Hepatocyte (in vitro differentiated cells): ENCODE data around the gene ZNF536. TPM values are rescaled to one million over a fixed set of nuclear protein-coding genes. Genes with fewer than 3 reads are reported as not detected.

ENCODE experiments used
- DNase-seq: peaks from one replicate; pipeline ENCODE4 v3.0.0-alpha.2; 2016; ENCODE audit warnings: low spot score
- H2AFZ ChIP-seq: fragments of 200-600 bp; sonication (generic); 2 replicates; pipeline ENCODE4 v1.6.0; 2016; ENCODE audit warnings: antibody characterized with exemption, mild to moderate bottlenecking
- H3K27ac ChIP-seq: fragments of 200-600 bp; sonication (generic); 2 replicates; pipeline ENCODE4 v1.5.1; 2016; ENCODE audit warnings: mild to moderate bottlenecking
- H3K27me3 ChIP-seq: fragments of 200-600 bp; sonication (generic); 2 replicates; pipeline ENCODE4 v1.6.1; 2016
- H3K36me3 ChIP-seq: fragments of 200-600 bp; sonication (generic); replicated peaks from 2 replicates; pipeline ENCODE4 v1.5.1; 2016; ENCODE audit warnings: low read depth; ENCODE audit not compliant: insufficient read depth
- H3K4me1 ChIP-seq: fragments of 200-600 bp; sonication (generic); 2 replicates; pipeline ENCODE4 v1.5.1; 2016; ENCODE audit warnings: mild to moderate bottlenecking, moderate library complexity; ENCODE audit not compliant: insufficient read depth
- H3K4me2 ChIP-seq: fragments of 200-600 bp; sonication (generic); 2 replicates; pipeline ENCODE4 v1.6.0; 2016
- H3K4me3 ChIP-seq: fragments of 200-600 bp; sonication (generic); 2 replicates; pipeline ENCODE4 v1.5.1; 2016; ENCODE audit warnings: mild to moderate bottlenecking
- H3K79me2 ChIP-seq: fragments of 200-600 bp; sonication (generic); 2 replicates; pipeline ENCODE4 v1.6.0; 2017; ENCODE audit warnings: mild to moderate bottlenecking
- H3K9me2 ChIP-seq: fragments of 200-600 bp; sonication (generic); replicated peaks from 2 replicates; pipeline ENCODE4 v1.6.0; 2017; ENCODE audit warnings: mild to moderate bottlenecking; ENCODE audit not compliant: insufficient read depth
- H3K9me3 ChIP-seq: fragments of 200-600 bp; sonication (generic); 2 replicates; pipeline ENCODE4 v1.5.1; 2016; ENCODE audit warnings: low read depth, mild to moderate bottlenecking
- H4K20me1 ChIP-seq: fragments of 200-600 bp; sonication (generic); 2 replicates; pipeline ENCODE4 v1.6.0; 2016; ENCODE audit warnings: mild to moderate bottlenecking; ENCODE audit not compliant: insufficient read depth, poor library complexity, severe bottlenecking
- CTCF ChIP-seq: fragments of 200-600 bp; sonication (generic); IDR thresholded peaks from 2 replicates; pipeline ENCODE4 v1.5.1; 2016; ENCODE audit warnings: antibody characterized with exemption, mild to moderate bottlenecking; ENCODE audit not compliant: poor library complexity
- EZH2 ChIP-seq: fragments of 200-600 bp; sonication (generic); IDR thresholded peaks from 2 replicates; pipeline ENCODE4 v1.6.1; 2016; ENCODE audit warnings: antibody characterized with exemption, mild to moderate bottlenecking, borderline replicate concordance
- EZH2phosphoT487 ChIP-seq: fragments of 200-600 bp; sonication (generic); IDR thresholded peaks from one replicate; pipeline ENCODE4 v1.6.1; 2018; ENCODE audit warnings: antibody characterized with exemption, mild to moderate bottlenecking, low read depth, moderate library complexity; ENCODE audit not compliant: unreplicated experiment, severe bottlenecking
- WGBS: methylation state at CpG from one replicate; pipeline ENCODE4 v1.1.6; 2016; ENCODE audit warnings: low lambda C conversion rate; ENCODE audit errors: missing lambda C conversion rate; 5-methylcytosine and 5-hydroxymethylcytosine counted together
- polyA plus RNA-seq: library from polyadenylated mRNA; unstranded; fragments of >200 nt; fragmentation: Nextera tagmentation; extraction: Ambion mirVana; gene quantifications from 2 replicates; pipeline ENCODE4 v1.2.1, GENCODE V29; 2016
- total RNA-seq: library from RNA; depleted of rRNA; stranded (reverse); fragments of >200 nt; gene quantifications from 2 replicates; pipeline ENCODE4 v1.2.3, GENCODE V29; 2014

Gene ZNF536
- total and polyA plus RNA-seq, 2 experiments from 2014 or later, result 4.1 to 7.5 TPM

- Histone ChIP-seq H3K4me2 (no peak overlapping the region), H3K27me3 (peaks cover 19% of the 10 kb centered on the region), H3K9me2 (no peaks in the 10 kb centered on the region), H4K20me1 (no peaks in the 10 kb centered on the region), H3K9me3 (no peaks in the 10 kb centered on the region), H3K4me1 (no peaks in the 10 kb centered on the region), H2AFZ (no peak overlapping the region), H3K79me2 (no peaks in the 10 kb centered on the region), H3K27ac (no peak overlapping the region), H3K36me3 (no peaks in the 10 kb centered on the region), H3K4me3 (no peak overlapping the region)
- 67% methylated on average over 11 of the region's 11 CpGs for WGBS
- no peak for DNase-seq
- TF ChIP-seq EZH2 (no peak), CTCF (no peak), EZH2phosphoT487 (no peak)
Measured at GRCh38 chr19:30593975-30594745, 222.0 kb downstream of the ZNF536 start.

- H3K27me3 ChIP-seq, result peaks cover 19% of the 10 kb centered on the region
- no peak overlapping the region for H2AFZ ChIP-seq
- no peaks in the 10 kb centered on the region for H3K9me3 ChIP-seq
- H3K79me2 ChIP-seq, result no peaks in the 10 kb centered on the region
- DNase-seq, result no peak
- H3K36me3 ChIP-seq, result no peaks in the 10 kb centered on the region
- 76% methylated on average over 6 of the region's 6 CpGs for WGBS
- TF ChIP-seq CTCF (no peak), EZH2 (no peak), EZH2phosphoT487 (no peak)
- no peak overlapping the region for H3K4me2 ChIP-seq
- no peaks in the 10 kb centered on the region for H4K20me1 ChIP-seq
- no peaks in the 10 kb centered on the region for H3K9me2 ChIP-seq
- no peak overlapping the region for H3K27ac ChIP-seq
- no peak overlapping the region for H3K4me3 ChIP-seq
- H3K4me1 ChIP-seq, result no peaks in the 10 kb centered on the region
Measured at GRCh38 chr19:30596268-30596667, 224.1 kb downstream of the ZNF536 start.

GRCh38 chr19:30596813-30597399, 224.7 kb downstream of the ZNF536 start:
- Histone ChIP-seq H3K36me3 (no peaks in the 10 kb centered on the region), H3K4me3 (no peak overlapping the region), H3K4me1 (no peaks in the 10 kb centered on the region), H3K79me2 (no peaks in the 10 kb centered on the region), H4K20me1 (no peaks in the 10 kb centered on the region), H3K27ac (no peak overlapping the region), H3K9me2 (no peaks in the 10 kb centered on the region), H2AFZ (no peak overlapping the region), H3K4me2 (no peak overlapping the region), H3K27me3 (peaks cover 19% of the 10 kb centered on the region), H3K9me3 (no peaks in the 10 kb centered on the region)
- WGBS, result 34% methylated on average over 9 of the region's 9 CpGs
- no peak for DNase-seq
- TF ChIP-seq CTCF (no peak), EZH2 (no peak), EZH2phosphoT487 (no peak)
